Measurements from ENCODE around the gene OR1J2.
A peak's percentile ranks its signal among the peaks of the same experiment; 100 is the strongest.

The OR1J2 gene

GRCh38 chr9:122510502-122510901, at the start of gene OR1J2:
Gene OR1J2, plus strand, starts transcription at chr9:122510802. Its CDS starts 0 bp downstream, at chr9:122510802.
- no peaks in the 10 kb centered on the region for H3K9me3 Mint-ChIP-seq
- no peaks in the 10 kb centered on the region for H3K4me1 Mint-ChIP-seq
- H3K27ac Mint-ChIP-seq, result no peak within 1 kb of the TSS
- H3K27me3 Mint-ChIP-seq, result peaks cover 18% of the 10 kb centered on the region
- H3K4me3 Mint-ChIP-seq, result no peak within 1 kb of the TSS
- H3K36me3 Mint-ChIP-seq, result no peaks in the 10 kb centered on the region

GRCh38 chr9:122463828-122464632, 46.6 kb upstream of the OR1J2 start:
- H3K36me3 Mint-ChIP-seq, result no peaks in the 10 kb centered on the region
- peak overlapping the region; percentile 93 for H3K27ac Mint-ChIP-seq
- peak overlapping the region; percentile 88 for H3K4me3 Mint-ChIP-seq
- H3K4me1 Mint-ChIP-seq, result peaks cover 9% of the 10 kb centered on the region
- H3K27me3 Mint-ChIP-seq, result peaks cover 22% of the 10 kb centered on the region
- H3K9me3 Mint-ChIP-seq, result no peaks in the 10 kb centered on the region

GRCh38 chr9:122464633-122465567, 45.7 kb upstream of the OR1J2 start:
- no peaks in the 10 kb centered on the region for H3K9me3 Mint-ChIP-seq
- H3K4me3 Mint-ChIP-seq, result peak overlapping the region; percentile 88
- H3K36me3 Mint-ChIP-seq, result no peaks in the 10 kb centered on the region
- H3K27ac Mint-ChIP-seq, result peak overlapping the region; percentile 93
- H3K4me1 Mint-ChIP-seq, result peaks cover 9% of the 10 kb centered on the region
- H3K27me3 Mint-ChIP-seq, result peaks cover 23% of the 10 kb centered on the region

GRCh38 chr9:122466456-122466855, 44.1 kb upstream of the OR1J2 start:
- H3K4me1 Mint-ChIP-seq, result peaks cover 9% of the 10 kb centered on the region
- no peaks in the 10 kb centered on the region for H3K9me3 Mint-ChIP-seq
- no peak overlapping the region for H3K4me3 Mint-ChIP-seq
- peaks cover 14% of the 10 kb centered on the region for H3K27me3 Mint-ChIP-seq
- no peak overlapping the region for H3K27ac Mint-ChIP-seq
- H3K36me3 Mint-ChIP-seq, result no peaks in the 10 kb centered on the region

- Mint-ChIP-seq H3K27ac (no peak overlapping the region), H3K27me3 (peaks cover 4% of the 10 kb centered on the region), H3K9me3 (no peaks in the 10 kb centered on the region), H3K36me3 (no peaks in the 10 kb centered on the region), H3K4me1 (peaks cover 9% of the 10 kb centered on the region), H3K4me3 (no peak overlapping the region)
Observed at GRCh38 chr9:122468735-122469134, 41.9 kb upstream of the OR1J2 start.

GRCh38 chr9:122474561-122474960, 36.0 kb upstream of the OR1J2 start:
- Mint-ChIP-seq H3K36me3 (no peaks in the 10 kb centered on the region), H3K27me3 (peaks cover 17% of the 10 kb centered on the region), H3K9me3 (no peaks in the 10 kb centered on the region), H3K27ac (no peak overlapping the region), H3K4me1 (no peaks in the 10 kb centered on the region), H3K4me3 (no peak overlapping the region)

- no peak overlapping the region for H3K4me3 Mint-ChIP-seq
- no peaks in the 10 kb centered on the region for H3K9me3 Mint-ChIP-seq
- no peaks in the 10 kb centered on the region for H3K36me3 Mint-ChIP-seq
- H3K27ac Mint-ChIP-seq, result no peak overlapping the region
- no peaks in the 10 kb centered on the region for H3K4me1 Mint-ChIP-seq
- peaks cover 15% of the 10 kb centered on the region for H3K27me3 Mint-ChIP-seq
Observed at GRCh38 chr9:122475717-122476116, 34.9 kb upstream of the OR1J2 start.

GRCh38 chr9:122477346-122477745, 33.3 kb upstream of the OR1J2 start:
- no peak overlapping the region for H3K4me3 Mint-ChIP-seq
- peaks cover 17% of the 10 kb centered on the region for H3K27me3 Mint-ChIP-seq
- no peak overlapping the region for H3K27ac Mint-ChIP-seq
- no peaks in the 10 kb centered on the region for H3K36me3 Mint-ChIP-seq
- H3K4me1 Mint-ChIP-seq, result no peaks in the 10 kb centered on the region
- no peaks in the 10 kb centered on the region for H3K9me3 Mint-ChIP-seq

GRCh38 chr9:122477826-122478225, 32.8 kb upstream of the OR1J2 start, which contains the start of gene OR1J1:
Gene OR1J1, minus strand, starts transcription at chr9:122477926. Its CDS starts 0 bp downstream, at chr9:122477926.
- no peaks in the 10 kb centered on the region for H3K4me1 Mint-ChIP-seq
- H3K36me3 Mint-ChIP-seq, result no peaks in the 10 kb centered on the region
- no peaks in the 10 kb centered on the region for H3K9me3 Mint-ChIP-seq
- no peak within 1 kb of the TSS for H3K4me3 Mint-ChIP-seq
- H3K27me3 Mint-ChIP-seq, result peaks cover 17% of the 10 kb centered on the region
- no peak within 1 kb of the TSS for H3K27ac Mint-ChIP-seq

GRCh38 chr9:122479062-122479461, 31.5 kb upstream of the OR1J2 start:
- Mint-ChIP-seq H3K9me3 (no peaks in the 10 kb centered on the region), H3K27me3 (peaks cover 17% of the 10 kb centered on the region), H3K27ac (no peak overlapping the region), H3K4me1 (no peaks in the 10 kb centered on the region), H3K36me3 (no peaks in the 10 kb centered on the region), H3K4me3 (no peak overlapping the region)

- Mint-ChIP-seq H3K27me3 (peaks cover 32% of the 10 kb centered on the region), H3K4me1 (no peaks in the 10 kb centered on the region), H3K4me3 (no peak overlapping the region), H3K27ac (no peak overlapping the region), H3K9me3 (no peaks in the 10 kb centered on the region), H3K36me3 (peaks cover 2% of the 10 kb centered on the region)
Observed at GRCh38 chr9:122498883-122499288, 11.7 kb upstream of the OR1J2 start.

GRCh38 chr9:122506964-122507363, 3.6 kb upstream of the OR1J2 start:
- Mint-ChIP-seq H3K27me3 (peaks cover 18% of the 10 kb centered on the region), H3K4me3 (no peak overlapping the region), H3K27ac (no peak overlapping the region), H3K4me1 (no peaks in the 10 kb centered on the region), H3K36me3 (no peaks in the 10 kb centered on the region), H3K9me3 (no peaks in the 10 kb centered on the region)

GRCh38 chr9:122518226-122518625, 7.6 kb downstream of the OR1J2 start:
- H3K27ac Mint-ChIP-seq, result no peak overlapping the region
- no peak overlapping the region for H3K4me3 Mint-ChIP-seq
- no peaks in the 10 kb centered on the region for H3K9me3 Mint-ChIP-seq
- H3K4me1 Mint-ChIP-seq, result no peaks in the 10 kb centered on the region
- H3K27me3 Mint-ChIP-seq, result peaks cover 5% of the 10 kb centered on the region
- H3K36me3 Mint-ChIP-seq, result no peaks in the 10 kb centered on the region

- Mint-ChIP-seq H3K36me3 (no peaks in the 10 kb centered on the region), H3K27ac (no peak within 1 kb of the TSS), H3K4me3 (no peak within 1 kb of the TSS), H3K9me3 (no peaks in the 10 kb centered on the region), H3K27me3 (peaks cover 7% of the 10 kb centered on the region), H3K4me1 (no peaks in the 10 kb centered on the region)
Observed at GRCh38 chr9:122518841-122519240, 8.2 kb downstream of the OR1J2 start, which contains the start of gene OR1J4. Gene OR1J4, plus strand, starts transcription at chr9:122519141. Its CDS starts 0 bp downstream, at chr9:122519141.

GRCh38 chr9:122519376-122519775, 8.8 kb downstream of the OR1J2 start:
- Mint-ChIP-seq H3K4me3 (no peak overlapping the region), H3K36me3 (no peaks in the 10 kb centered on the region), H3K27ac (no peak overlapping the region), H3K27me3 (peaks cover 7% of the 10 kb centered on the region), H3K4me1 (no peaks in the 10 kb centered on the region), H3K9me3 (no peaks in the 10 kb centered on the region)

- H3K9me3 Mint-ChIP-seq, result no peaks in the 10 kb centered on the region
- H3K4me3 Mint-ChIP-seq, result no peak overlapping the region
- H3K27me3 Mint-ChIP-seq, result peaks cover 11% of the 10 kb centered on the region
- H3K27ac Mint-ChIP-seq, result no peak overlapping the region
- H3K4me1 Mint-ChIP-seq, result no peaks in the 10 kb centered on the region
- no peaks in the 10 kb centered on the region for H3K36me3 Mint-ChIP-seq
Observed at GRCh38 chr9:122526602-122527001, 16.0 kb downstream of the OR1J2 start.
